ENCODE results near the gene PARVG. TPM values are rescaled to one million over a fixed set of nuclear protein-coding genes. Genes with fewer than 3 reads are reported as not detected.

PARVG gene
- total and polyA plus RNA-seq, 9 of the 15 experiments (the other 6 are each of a cell fraction or from before 2014, with no cell fraction given), result 0.35 TPM; not detected in 8

DNA sequence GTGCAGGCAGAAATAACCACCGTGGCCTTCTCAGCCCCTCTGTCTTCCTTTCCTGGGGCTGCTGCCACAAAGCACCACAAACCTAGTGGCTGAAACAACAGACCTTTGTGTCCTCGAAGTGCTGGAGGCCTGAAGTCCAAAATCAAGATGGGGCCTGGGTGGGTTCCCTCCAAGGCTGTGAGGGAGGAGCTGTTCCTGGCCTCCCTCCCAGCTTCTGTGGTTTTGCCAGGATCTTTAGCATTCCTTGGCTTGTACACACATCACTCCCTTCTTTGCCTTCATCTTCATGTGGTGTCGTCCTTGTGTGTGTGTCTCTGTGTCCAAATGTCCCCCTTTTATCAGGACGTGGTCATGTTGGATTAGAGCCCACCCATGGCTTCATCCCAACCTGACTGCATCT, 29.0 kb upstream of the PARVG start (continued):
- TF ChIP-seq NR2C1 (IDR thresholded peaks at IDR 0.05), result no peak
- no peak for TF ChIP-seq NR2C1 (tag; IDR thresholded peaks at IDR 0.05)

DNA sequence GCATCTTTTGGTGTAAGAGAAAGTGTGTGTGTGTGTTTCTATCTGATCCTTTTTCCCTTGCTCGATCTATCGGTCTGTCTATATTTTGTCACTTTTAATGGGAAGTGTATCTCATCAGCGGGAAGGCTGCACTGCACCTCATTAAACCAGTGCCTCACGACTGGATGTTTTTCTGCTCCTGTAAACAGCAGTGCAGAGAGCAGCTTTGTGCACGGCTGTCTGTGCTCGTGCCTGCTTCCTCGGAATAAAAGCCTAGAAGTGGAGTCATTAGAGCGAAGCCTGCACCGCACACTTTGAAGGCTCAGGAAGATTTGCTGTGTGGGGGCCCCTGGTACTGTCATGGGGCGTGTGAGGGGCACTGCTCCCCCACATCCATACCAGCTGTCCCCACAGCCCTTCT, 27.0 kb upstream of the PARVG start:
- Histone ChIP-seq H4K20me1 (replicated peaks; ENCODE audit: control insufficient read depth, insufficient read depth, low read length) (no peaks in the 10 kb centered on the region), H3K27ac (ENCODE audit: extremely low read depth, low read depth, low read length) (no peak overlapping the region), H3K27me3 (ENCODE audit: control insufficient read depth in 2 of 2, insufficient read depth in 2 of 2, low read length in 2 of 2) (no peaks in the 10 kb centered on the region), H3K79me2 (ENCODE audit: control insufficient read depth, insufficient read depth, low read length) (no peaks in the 10 kb centered on the region), H3K4me2 (ENCODE audit: insufficient read depth, low read length) (no peak overlapping the region), H3K4me3 (no peak overlapping the region), H2AFZ (ENCODE audit: low read depth, low read length) (no peak overlapping the region), H3K4me1 (replicated peaks in 1 of 2; ENCODE audit: control insufficient read depth in 2 of 2, insufficient read depth in 2 of 2, low read length in 2 of 2) (no peaks in the 10 kb centered on the region), H3K9ac (ENCODE audit: insufficient read depth in 1 of 2, low read depth in 2 of 2, low read length in 2 of 2) (no peak overlapping the region), H3K9me1 (ENCODE audit: control insufficient read depth, insufficient read depth, low read length) (no peaks in the 10 kb centered on the region), H3K9me3 (replicated peaks; ENCODE audit: control insufficient read depth, insufficient read depth, low read depth, low read length) (no peaks in the 10 kb centered on the region), H3K36me3 (ENCODE audit: control insufficient read depth, insufficient read depth, low read length) (0 out of 3 replicates have a peak, but pooled peaks cover 5% of the 10 kb centered on the region)
- BruUV-seq (replicated peaks), result no TSS peak
- no peak for ATAC-seq
- POLR2A ChIA-PET, result interaction anchor here (0.6 kb wide), 1 partner anchor 151 kb away, joined by 3 read pairs; no protein-coding TSS in a partner anchor
- FAIRE-seq, result no peak
- in situ Hi-C loops (cut with MboI), result no loop called here
- no peak for DNase-seq (ENCODE audit: extremely low read depth in 1 of 4, low spot score in 3 of 4)
- 79% methylated on average over 5 of the region's 10 CpGs for WGBS (ENCODE audit: insufficient coverage, low coverage, missing lambda C conversion rate)
- intact Hi-C loops (cut with micrococcal nuclease), result no loop called here
- CTCF ChIA-PET (ENCODE audit: low intra/inter-chr PET ratio), result no interaction called here
- TF ChIP-seq MYBL2 (IDR thresholded peaks at IDR 0.05; ENCODE audit: low read depth) (no peak), MYBL2 (CRISPR knock-in tag; IDR thresholded peaks at IDR 0.05; ENCODE audit: borderline replicate concordance) (no peak), E2F3 (CRISPR knock-in tag; IDR thresholded peaks at IDR 0.05) (no peak), ETV5 (CRISPR knock-in tag; IDR thresholded peaks at IDR 0.05; ENCODE audit: low read depth) (no peak), FOXK1 (CRISPR knock-in tag; IDR thresholded peaks at IDR 0.05; ENCODE audit: borderline replicate concordance) (no peak), SREBF2 (CRISPR knock-in tag; IDR thresholded peaks at IDR 0.05) (no peak), SMAD2 (IDR thresholded peaks at IDR 0.05; ENCODE audit: low read depth, low read length) (no peak), SREBF1 (IDR thresholded peaks at IDR 0.05; ENCODE audit: borderline replicate concordance, low read depth, low read length) (no peak)
- TF ChIP-seq, protein P1, sequence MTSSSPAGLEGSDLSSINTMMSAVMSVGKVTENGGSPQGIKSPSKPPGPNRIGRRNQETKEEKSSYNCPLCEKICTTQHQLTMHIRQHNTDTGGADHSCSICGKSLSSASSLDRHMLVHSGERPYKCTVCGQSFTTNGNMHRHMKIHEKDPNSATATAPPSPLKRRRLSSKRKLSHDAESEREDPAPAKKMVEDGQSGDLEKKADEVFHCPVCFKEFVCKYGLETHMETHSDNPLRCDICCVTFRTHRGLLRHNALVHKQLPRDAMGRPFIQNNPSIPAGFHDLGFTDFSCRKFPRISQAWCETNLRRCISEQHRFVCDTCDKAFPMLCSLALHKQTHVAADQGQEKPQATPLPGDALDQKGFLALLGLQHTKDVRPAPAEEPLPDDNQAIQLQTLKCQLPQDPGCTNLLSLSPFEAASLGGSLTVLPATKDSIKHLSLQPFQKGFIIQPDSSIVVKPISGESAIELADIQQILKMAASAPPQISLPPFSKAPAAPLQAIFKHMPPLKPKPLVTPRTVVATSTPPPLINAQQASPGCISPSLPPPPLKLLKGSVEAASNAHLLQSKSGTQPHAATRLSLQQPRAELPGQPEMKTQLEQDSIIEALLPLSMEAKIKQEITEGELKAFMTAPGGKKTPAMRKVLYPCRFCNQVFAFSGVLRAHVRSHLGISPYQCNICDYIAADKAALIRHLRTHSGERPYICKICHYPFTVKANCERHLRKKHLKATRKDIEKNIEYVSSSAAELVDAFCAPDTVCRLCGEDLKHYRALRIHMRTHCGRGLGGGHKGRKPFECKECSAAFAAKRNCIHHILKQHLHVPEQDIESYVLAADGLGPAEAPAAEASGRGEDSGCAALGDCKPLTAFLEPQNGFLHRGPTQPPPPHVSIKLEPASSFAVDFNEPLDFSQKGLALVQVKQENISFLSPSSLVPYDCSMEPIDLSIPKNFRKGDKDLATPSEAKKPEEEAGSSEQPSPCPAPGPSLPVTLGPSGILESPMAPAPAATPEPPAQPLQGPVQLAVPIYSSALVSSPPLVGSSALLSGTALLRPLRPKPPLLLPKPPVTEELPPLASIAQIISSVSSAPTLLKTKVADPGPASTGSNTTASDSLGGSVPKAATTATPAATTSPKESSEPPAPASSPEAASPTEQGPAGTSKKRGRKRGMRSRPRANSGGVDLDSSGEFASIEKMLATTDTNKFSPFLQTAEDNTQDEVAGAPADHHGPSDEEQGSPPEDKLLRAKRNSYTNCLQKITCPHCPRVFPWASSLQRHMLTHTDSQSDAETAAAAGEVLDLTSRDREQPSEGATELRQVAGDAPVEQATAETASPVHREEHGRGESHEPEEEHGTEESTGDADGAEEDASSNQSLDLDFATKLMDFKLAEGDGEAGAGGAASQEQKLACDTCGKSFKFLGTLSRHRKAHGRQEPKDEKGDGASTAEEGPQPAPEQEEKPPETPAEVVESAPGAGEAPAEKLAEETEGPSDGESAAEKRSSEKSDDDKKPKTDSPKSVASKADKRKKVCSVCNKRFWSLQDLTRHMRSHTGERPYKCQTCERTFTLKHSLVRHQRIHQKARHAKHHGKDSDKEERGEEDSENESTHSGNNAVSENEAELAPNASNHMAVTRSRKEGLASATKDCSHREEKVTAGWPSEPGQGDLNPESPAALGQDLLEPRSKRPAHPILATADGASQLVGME (CRISPR knock-in tag; IDR thresholded peaks at IDR 0.05), result no peak
- TF ChIP-seq, protein P2, sequence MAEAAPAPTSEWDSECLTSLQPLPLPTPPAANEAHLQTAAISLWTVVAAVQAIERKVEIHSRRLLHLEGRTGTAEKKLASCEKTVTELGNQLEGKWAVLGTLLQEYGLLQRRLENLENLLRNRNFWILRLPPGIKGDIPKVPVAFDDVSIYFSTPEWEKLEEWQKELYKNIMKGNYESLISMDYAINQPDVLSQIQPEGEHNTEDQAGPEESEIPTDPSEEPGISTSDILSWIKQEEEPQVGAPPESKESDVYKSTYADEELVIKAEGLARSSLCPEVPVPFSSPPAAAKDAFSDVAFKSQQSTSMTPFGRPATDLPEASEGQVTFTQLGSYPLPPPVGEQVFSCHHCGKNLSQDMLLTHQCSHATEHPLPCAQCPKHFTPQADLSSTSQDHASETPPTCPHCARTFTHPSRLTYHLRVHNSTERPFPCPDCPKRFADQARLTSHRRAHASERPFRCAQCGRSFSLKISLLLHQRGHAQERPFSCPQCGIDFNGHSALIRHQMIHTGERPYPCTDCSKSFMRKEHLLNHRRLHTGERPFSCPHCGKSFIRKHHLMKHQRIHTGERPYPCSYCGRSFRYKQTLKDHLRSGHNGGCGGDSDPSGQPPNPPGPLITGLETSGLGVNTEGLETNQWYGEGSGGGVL (CRISPR knock-in tag; IDR thresholded peaks at IDR 0.05), result no peak
- TF ChIP-seq, protein P3, sequence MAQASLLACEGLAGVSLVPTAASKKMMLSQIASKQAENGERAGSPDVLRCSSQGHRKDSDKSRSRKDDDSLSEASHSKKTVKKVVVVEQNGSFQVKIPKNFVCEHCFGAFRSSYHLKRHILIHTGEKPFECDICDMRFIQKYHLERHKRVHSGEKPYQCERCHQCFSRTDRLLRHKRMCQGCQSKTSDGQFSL (CRISPR knock-in tag; IDR thresholded peaks at IDR 0.05), result no peak
- TF ChIP-seq, protein P3 (tag; IDR thresholded peaks at IDR 0.05), result no peak

Measured in K562 (cell line).